Breast epithelium (tissue), 4 donors: ENCODE results near the gene ARFGAP1. TPM values are rescaled to one million over a fixed set of nuclear protein-coding genes. Genes with fewer than 3 reads are reported as not detected.

Experiments used
- DNase-seq, 2 donors: peaks; one replicate each; pipeline ENCODE4 v3.0.0-alpha.2; 2019; ENCODE audit warnings: low spot score in 2 of 2
- H3K27ac ChIP-seq, 2 donors: fragments of 200-600 bp; sonication (generic) in 1 of 2; one replicate each; pipeline ENCODE4 v1.5.1; 2016 to 2019; ENCODE audit warnings: mild to moderate bottlenecking in 1 of 2
- H3K27me3 ChIP-seq, 2 donors: fragments of 200-600 bp; sonication (generic) in 1 of 2; one replicate each; pipeline versions ENCODE4 v1.5.1 to v1.6.0; 2017 to 2019; ENCODE audit warnings: control low read depth in 1 of 2, mild to moderate bottlenecking in 1 of 2
- H3K36me3 ChIP-seq: fragments of 200-600 bp; one replicate; pipeline ENCODE4 v1.5.1; 2019
- H3K4me1 ChIP-seq, 2 donors: fragments of 200-600 bp; sonication (generic); one replicate each; pipeline ENCODE4 v1.5.1; 2016 to 2019; ENCODE audit warnings: control low read depth in 1 of 2
- H3K4me3 ChIP-seq, 3 donors: fragments of 200-600 bp; sonication (generic); 1 replicate in 2 of 3; 2 replicates in 1 of 3; pipeline ENCODE4 v1.5.1; 2016 to 2019; ENCODE audit warnings: mild to moderate bottlenecking in 3 of 3, moderate library complexity in 2 of 3
- H3K9me3 ChIP-seq, 2 donors: fragments of 200-600 bp; sonication (generic) in 1 of 2; one replicate each; pipeline ENCODE4 v1.5.1; 2016 to 2019; ENCODE audit warnings: control low read depth in 1 of 2
- CTCF ChIP-seq, 3 donors: fragments of 450-650 bp; IDR thresholded peaks; one replicate each; pipeline ENCODE4 v1.5.1; 2016 to 2017; ENCODE audit warnings: antibody characterized with exemption in 3 of 3, mild to moderate bottlenecking in 3 of 3, moderate library complexity in 3 of 3
- POLR2A ChIP-seq: fragments of 450-650 bp; IDR thresholded peaks from one replicate; pipeline ENCODE4 v1.6.1; 2016; ENCODE audit warnings: antibody characterized with exemption, mild to moderate bottlenecking, moderate library complexity
- POLR2AphosphoS5 ChIP-seq, 3 donors: sonication (generic); formaldehyde crosslinking; IDR thresholded peaks; one replicate each; pipeline ENCODE4 v1.6.1; 2017; ENCODE audit warnings: antibody characterized with exemption in 3 of 3
- intact Hi-C: fragments of 100-400 bp; cut with DNase I; formaldehyde crosslinking; loops from one replicate; pipeline ENCODE4 v1.15.1; 2023; ENCODE audit warnings: low total_unique reads
- total RNA-seq, 3 donors: library from RNA; depleted of rRNA; stranded (reverse); fragments of >200 nt; gene quantifications; one replicate each; pipeline ENCODE4 v1.1.0, GENCODE V29; 2016

The ARFGAP1 gene
- total RNA-seq, 3 donors from 2014 or later = 24.3 to 44.6 (median 38.2) TPM

DNA sequence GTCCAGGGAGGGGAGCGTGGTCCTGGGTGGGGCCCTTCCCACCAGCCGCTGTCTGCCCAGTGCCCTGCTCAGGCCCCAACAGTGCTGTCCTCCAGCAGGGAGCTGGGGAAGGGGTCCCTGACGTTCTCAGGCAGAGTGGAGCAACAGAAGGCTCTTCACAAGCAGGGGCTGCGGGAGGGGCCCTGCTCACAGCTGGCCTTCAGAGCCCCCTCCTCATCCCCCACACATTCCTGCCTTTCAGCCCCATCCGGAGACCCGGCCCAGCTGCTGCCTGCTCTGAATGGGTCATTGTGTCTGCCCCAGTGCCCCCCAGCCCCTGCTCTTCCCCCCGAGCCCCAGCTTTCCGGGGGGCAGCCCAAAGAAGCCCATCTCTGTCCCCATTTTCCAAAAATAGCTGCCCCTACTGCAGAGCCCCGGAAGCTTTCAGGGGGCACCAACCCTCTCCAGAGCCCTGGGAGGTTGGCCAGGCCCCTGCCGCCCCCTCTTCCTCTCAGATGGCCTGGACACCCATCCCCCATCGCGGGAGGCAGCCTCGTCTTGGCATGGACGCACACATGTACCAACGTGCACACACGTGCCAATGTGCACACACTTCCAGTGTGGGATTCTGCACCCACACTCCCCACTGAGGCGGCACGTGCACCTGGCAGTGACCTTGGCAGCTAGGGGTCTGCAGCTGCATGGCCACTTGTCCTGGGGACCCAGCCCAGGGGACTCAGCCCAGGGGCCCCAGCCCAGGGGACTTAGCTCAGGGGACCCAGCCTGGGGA is 24.1 kb downstream of the ARFGAP1 start:
- H3K36me3 ChIP-seq = no peaks in the 10 kb centered on the region
- no peak overlapping the region for H3K4me3 ChIP-seq
- no peaks in the 10 kb centered on the region for H3K4me1 ChIP-seq
- TF ChIP-seq CTCF (IDR thresholded peaks at IDR 0.05) = no peak
- no peak for TF ChIP-seq POLR2A
- no peak for TF ChIP-seq POLR2AphosphoS5 (IDR thresholded peaks at IDR 0.05)
- DNase-seq = no peak
- intact Hi-C loops = no loop called here
- peaks cover 0 to 7% of the 10 kb centered on the region in 2 donors for H3K9me3 ChIP-seq
- no peak overlapping the region for H3K27ac ChIP-seq
- peaks cover 12 to 75% of the 10 kb centered on the region in 2 donors for H3K27me3 ChIP-seq

DNA sequence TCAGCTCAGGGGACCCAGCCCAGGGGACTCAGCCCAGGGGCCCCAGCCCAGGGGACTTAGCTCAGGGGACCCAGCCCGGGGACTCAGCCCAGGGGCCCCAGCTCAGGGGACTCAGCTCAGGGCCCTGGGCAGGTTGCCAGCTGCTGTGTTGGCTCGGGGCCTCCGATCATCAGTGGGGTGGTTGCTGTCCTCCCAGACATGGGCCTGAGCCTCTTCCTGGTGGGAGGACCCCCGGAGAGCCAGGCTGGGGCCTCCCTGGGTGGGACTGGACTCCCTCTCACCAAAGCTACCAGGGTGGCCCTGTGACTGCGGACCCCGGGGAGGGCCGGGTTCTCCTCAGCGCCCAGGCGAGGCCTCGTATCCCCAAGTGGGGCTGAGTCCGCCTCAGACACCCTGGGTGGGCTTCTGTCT is 24.8 kb downstream of the ARFGAP1 start:
- peaks cover 12 to 75% of the 10 kb centered on the region in 2 donors for H3K27me3 ChIP-seq
- no peak for DNase-seq
- no peak overlapping the region for H3K4me3 ChIP-seq
- intact Hi-C loops = no loop called here
- TF ChIP-seq CTCF (IDR thresholded peaks at IDR 0.05) = no peak
- H3K27ac ChIP-seq = no peak overlapping the region
- H3K36me3 ChIP-seq = no peaks in the 10 kb centered on the region
- H3K9me3 ChIP-seq = peaks cover 0 to 7% of the 10 kb centered on the region in 2 donors
- no peaks in the 10 kb centered on the region for H3K4me1 ChIP-seq

DNA sequence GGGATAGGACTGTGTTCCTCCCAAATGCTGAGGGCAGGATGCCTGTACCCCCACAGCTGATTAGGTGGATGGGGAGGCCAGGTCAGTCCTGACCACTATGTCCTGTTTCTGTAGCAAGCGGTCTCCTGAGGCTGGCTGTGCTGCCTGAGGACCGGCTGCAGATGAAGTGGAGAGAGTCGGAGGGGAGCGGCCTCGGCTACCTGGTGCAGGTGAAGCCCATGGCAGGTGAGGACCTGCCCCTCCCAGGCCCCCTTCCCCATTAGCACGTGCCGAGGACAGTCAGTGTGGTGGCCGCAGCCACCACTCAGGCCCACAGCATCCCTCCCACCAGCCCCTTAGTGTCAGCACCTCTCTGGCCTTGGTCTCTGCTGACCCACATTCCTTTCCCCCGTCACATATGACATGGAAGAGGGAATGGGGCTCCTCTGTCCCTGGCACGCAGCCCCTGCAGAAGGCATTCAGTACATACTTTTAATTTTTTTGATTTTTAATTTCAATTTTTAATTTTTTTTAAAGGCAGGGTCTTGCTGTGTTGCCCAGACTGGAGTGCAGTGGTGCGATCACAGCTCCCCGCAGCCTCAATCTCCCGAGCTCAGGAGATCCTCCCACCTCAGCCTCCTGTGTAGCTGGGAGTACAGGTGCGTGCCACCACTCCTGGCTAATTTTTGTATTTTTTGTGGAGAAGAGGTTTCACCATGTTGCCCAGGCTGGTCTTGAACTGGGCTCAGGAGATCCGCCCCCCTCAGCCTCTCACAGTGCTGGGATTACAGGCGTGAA is 25.4 kb downstream of the ARFGAP1 start:
- Histone ChIP-seq H3K4me1 (no peaks in the 10 kb centered on the region), H3K9me3 (peaks cover 0 to 7% of the 10 kb centered on the region in 2 donors), H3K27ac (no peak overlapping the region), H3K4me3 (no peak overlapping the region), H3K27me3 (peaks cover 12 to 73% of the 10 kb centered on the region in 2 donors), H3K36me3 (no peaks in the 10 kb centered on the region)
- no peak for DNase-seq
- no peak for TF ChIP-seq CTCF (IDR thresholded peaks at IDR 0.05)
- TF ChIP-seq POLR2AphosphoS5 (IDR thresholded peaks at IDR 0.05) = no peak
- TF ChIP-seq POLR2A = no peak
- intact Hi-C loops = no loop called here

DNA sequence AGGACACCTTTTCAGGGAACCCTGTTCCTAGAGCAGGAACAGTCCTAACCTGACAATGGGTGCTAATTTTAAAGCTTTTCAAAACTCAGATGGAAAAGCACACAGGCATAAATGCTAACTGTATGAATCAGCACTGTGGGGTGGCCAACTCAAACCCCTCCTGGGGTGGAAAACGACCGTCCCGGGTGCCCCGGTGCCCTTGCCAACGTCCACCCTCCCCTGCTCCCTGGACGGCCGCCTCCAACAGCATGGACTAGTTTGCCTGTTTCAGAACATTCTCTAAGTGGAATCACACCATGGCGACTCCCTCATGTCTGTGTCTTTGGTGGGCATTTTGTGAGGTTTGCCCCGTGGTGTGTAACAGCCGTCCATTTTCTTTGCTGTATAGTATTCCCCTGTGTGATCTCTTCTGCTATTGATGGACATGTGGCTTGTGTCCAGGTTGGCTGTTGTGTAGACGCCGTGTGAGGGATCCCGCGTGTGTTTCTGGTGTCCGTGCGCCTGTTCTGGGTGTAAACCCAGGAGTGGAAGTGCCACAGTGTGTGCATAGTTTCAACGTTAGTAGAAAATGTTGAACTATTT is 26.2 kb downstream of the ARFGAP1 start:
- no peak overlapping the region for H3K27ac ChIP-seq
- no peak overlapping the region for H3K4me3 ChIP-seq
- H3K4me1 ChIP-seq = no peaks in the 10 kb centered on the region
- H3K9me3 ChIP-seq = peaks cover 0 to 7% of the 10 kb centered on the region in 2 donors
- no peak for DNase-seq
- no peaks in the 10 kb centered on the region for H3K36me3 ChIP-seq
- peaks cover 12 to 70% of the 10 kb centered on the region in 2 donors for H3K27me3 ChIP-seq
- no peak for TF ChIP-seq POLR2AphosphoS5 (IDR thresholded peaks at IDR 0.05)
- TF ChIP-seq CTCF (IDR thresholded peaks at IDR 0.05) = no peak
- no peak for TF ChIP-seq POLR2A
- intact Hi-C loops = no loop called here

DNA sequence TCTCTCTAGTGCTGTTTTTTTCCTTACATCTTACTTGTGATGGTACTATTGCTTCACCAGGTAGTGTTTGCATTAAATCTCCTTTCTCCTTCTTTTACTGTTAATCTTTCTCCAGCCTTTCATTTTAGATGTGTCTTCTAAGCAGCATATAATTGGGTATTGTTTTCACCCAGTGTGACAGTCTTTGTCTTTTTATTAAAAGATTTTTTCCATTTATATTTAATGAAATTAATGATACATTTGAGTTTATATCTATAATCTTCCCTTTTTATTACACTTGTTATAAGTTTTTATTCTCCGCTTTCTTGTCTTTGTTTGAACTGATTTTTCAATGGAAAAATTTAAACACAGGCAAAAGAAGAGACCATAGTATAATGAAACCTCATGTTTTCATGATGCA is 29.1 kb downstream of the ARFGAP1 start:
- Histone ChIP-seq H3K9me3 (peaks cover 0 to 7% of the 10 kb centered on the region in 2 donors), H3K27ac (no peak overlapping the region), H3K4me3 (no peak overlapping the region), H3K4me1 (no peaks in the 10 kb centered on the region), H3K36me3 (no peaks in the 10 kb centered on the region), H3K27me3 (peaks cover 10 to 63% of the 10 kb centered on the region in 2 donors)
- intact Hi-C loops = no loop called here
- no peak for TF ChIP-seq POLR2A
- no peak for DNase-seq
